Tibial artery (tissue), 4 donors: ENCODE measurements around the gene HOXB3.
A peak's percentile ranks its signal among the peaks of the same experiment; 100 is the strongest.

Experiments used
- DNase-seq, 2 donors: peaks; one replicate each; pipeline ENCODE4 v3.0.0-alpha.2; 2019
- H3K27ac ChIP-seq, 2 donors: fragments of 200-600 bp; sonication (generic) in 1 of 2; 1 replicate in 1 of 2; 2 replicates in 1 of 2; pipeline ENCODE4 v1.5.1; 2018 to 2019; ENCODE audit warnings: mild to moderate bottlenecking in 1 of 2
- H3K27me3 ChIP-seq, 2 donors: fragments of 200-600 bp; sonication (generic) in 1 of 2; one replicate each; pipeline versions ENCODE4 v1.5.1 to v1.6.0; 2016 to 2019
- H3K36me3 ChIP-seq, 3 donors: fragments of 200-600 bp; sonication (generic) in 2 of 3; one replicate each; pipeline ENCODE4 v1.5.1; 2016 to 2019; ENCODE audit warnings: mild to moderate bottlenecking in 2 of 3
- H3K4me1 ChIP-seq, 4 donors: fragments of 200-600 bp; sonication (generic) in 2 of 4; 1 replicate in 3 of 4; 2 replicates in 1 of 4; pipeline ENCODE4 v1.5.1; 2016 to 2019
- H3K4me3 ChIP-seq, 2 donors: fragments of 200-600 bp; sonication (generic) in 1 of 2; 1 replicate in 1 of 2; 2 replicates in 1 of 2; pipeline ENCODE4 v1.5.1; 2018 to 2019; ENCODE audit warnings: mild to moderate bottlenecking in 2 of 2
- H3K9me3 ChIP-seq, 3 donors: fragments of 200-600 bp; sonication (generic) in 1 of 3; one replicate each; pipeline ENCODE4 v1.5.1; 2016 to 2019
- CTCF ChIP-seq, 2 experiments: fragments of 200-600 bp in 1 of 2; fragments of 450-650 bp in 1 of 2; IDR thresholded peaks; one replicate each; pipeline ENCODE4 v1.5.1; 2017 to 2019; ENCODE audit warnings: antibody characterized with exemption in 2 of 2, mild to moderate bottlenecking in 1 of 2, moderate library complexity in 1 of 2
- intact Hi-C: fragments of 100-400 bp; cut with DNase I; formaldehyde crosslinking; loops from one replicate; pipeline ENCODE4 v1.15.0; 2023; ENCODE audit warnings: low total_unique reads

The HOXB3 gene

GRCh38 chr17:48605991-48606891, 16.2 kb upstream of the HOXB3 start:
- no peak for TF ChIP-seq CTCF (IDR thresholded peaks at IDR 0.05)
- intact Hi-C loops = no loop called here
- Histone ChIP-seq H3K27me3 (peaks cover 8 to 99% of the 10 kb centered on the region in 2 donors), H3K4me3 (no peak overlapping the region), H3K9me3 (no peaks in the 10 kb centered on the region), H3K36me3 (no peaks in the 10 kb centered on the region), H3K27ac (no peak overlapping the region), H3K4me1 (peaks cover 0 to 28% (median 19%) of the 10 kb centered on the region in 4 donors)
- no peak for DNase-seq

- peaks cover 0 to 20% (median 12%) of the 10 kb centered on the region in 4 donors for H3K4me1 ChIP-seq
- no peak for TF ChIP-seq CTCF (IDR thresholded peaks at IDR 0.05)
- no peaks in the 10 kb centered on the region for H3K36me3 ChIP-seq
- H3K9me3 ChIP-seq = no peaks in the 10 kb centered on the region
- no peak for DNase-seq
- no peak overlapping the region for H3K27ac ChIP-seq
- no peak overlapping the region for H3K4me3 ChIP-seq
- H3K27me3 ChIP-seq = peaks cover 7 to 99% of the 10 kb centered on the region in 2 donors
- intact Hi-C loops = no loop called here
Observed at GRCh38 chr17:48605409-48605919, 15.4 kb upstream of the HOXB3 start.

GRCh38 chr17:48604770-48605329, 14.8 kb upstream of the HOXB3 start, which contains the start of gene HOXB6:
TSS of gene HOXB6 (minus strand) at chr17:48604986. CDS start at chr17:48598150, 6,836 bp downstream.
- H3K27ac ChIP-seq = no peak within 1 kb of the TSS
- peak within 1 kb of the TSS; percentile 20 to 34 for H3K4me3 ChIP-seq
- intact Hi-C loops = no loop called here
- no peaks in the 10 kb centered on the region for H3K9me3 ChIP-seq
- peaks cover 1 to 99% of the 10 kb centered on the region in 2 donors for H3K27me3 ChIP-seq
- TF ChIP-seq CTCF (IDR thresholded peaks at IDR 0.05) = no peak
- H3K36me3 ChIP-seq = no peaks in the 10 kb centered on the region
- no peak for DNase-seq
- peaks cover 0 to 14% (median 6%) of the 10 kb centered on the region in 4 donors for H3K4me1 ChIP-seq

GRCh38 chr17:48603959-48604769, 14.1 kb upstream of the HOXB3 start:
- H3K4me1 ChIP-seq = peaks cover 0 to 12% (median 5%) of the 10 kb centered on the region in 4 donors
- peaks cover 0 to 99% of the 10 kb centered on the region in 2 donors for H3K27me3 ChIP-seq
- intact Hi-C loops = no loop called here
- TF ChIP-seq CTCF (IDR thresholded peaks at IDR 0.05) = no peak
- H3K36me3 ChIP-seq = no peaks in the 10 kb centered on the region
- H3K4me3 ChIP-seq = peak overlapping the region; percentile 20 to 34
- DNase-seq = no peak
- H3K9me3 ChIP-seq = no peaks in the 10 kb centered on the region
- no peak overlapping the region for H3K27ac ChIP-seq
